Central memory CD4-positive, alpha-beta T cell (primary cell): ENCODE measurements around the gene RALGAPA2.
A peak's percentile ranks its signal among the peaks of the same experiment; 100 is the strongest.

Source experiments
- DNase-seq: peaks from one replicate; pipeline ENCODE4 v3.0.0; 2022

RALGAPA2 gene

GRCh38 chr20:20720158-20720557 lies 7.7 kb upstream of the RALGAPA2 start:
- DNase-seq = no peak

DNA sequence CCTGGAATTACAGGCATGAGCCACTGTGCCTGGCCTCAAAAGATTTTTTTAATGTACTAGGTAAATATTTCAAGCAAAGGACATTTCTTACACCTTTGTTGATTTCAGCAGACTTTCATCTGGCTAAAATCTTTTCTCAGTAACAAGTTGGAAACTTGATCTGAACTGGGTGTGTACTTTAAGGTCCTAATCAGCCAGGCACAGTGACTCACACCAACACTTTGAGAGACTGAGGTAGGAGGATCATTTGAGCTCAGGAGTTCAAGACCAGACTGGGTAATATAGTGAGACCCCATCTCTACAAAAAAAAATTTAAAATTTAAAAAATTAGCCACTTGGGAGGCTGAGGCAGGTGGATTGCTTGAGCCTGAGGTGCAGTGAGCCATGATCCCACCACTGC lies 7.0 kb upstream of the RALGAPA2 start:
- DNase-seq = no peak

GRCh38 chr20:20713244-20713765 lies 861 bp upstream of the RALGAPA2 start:
- no peak for DNase-seq

GRCh38 chr20:20712004-20712473 lies 405 bp downstream of the RALGAPA2 start:
- no peak for DNase-seq

GRCh38 chr20:20711413-20711812 lies 1.0 kb downstream of the RALGAPA2 start:
- DNase-seq = peak; percentile 14

GRCh38 chr20:20710443-20711315 lies 1.8 kb downstream of the RALGAPA2 start:
- peak; percentile 27 for DNase-seq

DNA sequence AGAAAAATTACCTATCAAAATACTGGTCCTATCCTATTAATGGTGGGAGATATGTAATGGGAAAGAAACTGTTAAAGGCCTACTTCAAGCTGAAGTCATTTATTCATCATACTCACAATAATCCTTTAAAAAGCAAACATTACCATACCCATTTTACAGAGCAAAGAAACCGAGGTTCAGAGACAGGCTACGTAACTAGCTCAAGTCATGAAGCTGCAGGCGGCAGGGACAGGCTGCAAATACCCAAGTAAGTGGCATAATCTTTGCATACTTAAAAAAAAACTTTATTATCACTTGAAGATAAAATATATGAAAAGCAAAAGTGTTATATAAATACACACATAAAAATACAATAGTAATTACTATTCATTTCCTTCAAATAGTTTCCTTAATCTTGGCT lies 2.6 kb downstream of the RALGAPA2 start:
- no peak for DNase-seq

- no peak for DNase-seq
Measured at GRCh38 chr20:20706285-20706684, 6.2 kb downstream of the RALGAPA2 start.

- DNase-seq = no peak
Measured at GRCh38 chr20:20702330-20703245, 9.9 kb downstream of the RALGAPA2 start.

GRCh38 chr20:20699917-20700316 lies 12.5 kb downstream of the RALGAPA2 start:
- no peak for DNase-seq

DNA sequence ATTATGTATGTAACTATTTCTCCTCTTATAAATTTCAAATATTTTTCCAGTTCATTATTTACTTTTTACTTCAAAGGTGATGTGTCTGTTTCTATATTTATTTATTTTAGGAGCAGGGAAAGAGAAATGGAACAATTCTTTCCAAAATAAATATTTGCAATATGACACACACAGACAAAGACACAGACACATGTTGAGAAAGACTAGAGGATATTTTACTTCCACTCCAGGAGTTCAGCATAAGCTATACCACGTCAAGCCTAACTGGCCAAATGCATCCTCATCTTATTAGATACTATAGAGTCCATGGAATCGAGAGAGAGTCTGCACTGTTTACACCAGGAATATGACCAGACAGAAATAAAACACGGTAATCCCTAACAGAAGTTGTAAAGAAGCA lies 13.3 kb downstream of the RALGAPA2 start:
- DNase-seq = no peak

DNA sequence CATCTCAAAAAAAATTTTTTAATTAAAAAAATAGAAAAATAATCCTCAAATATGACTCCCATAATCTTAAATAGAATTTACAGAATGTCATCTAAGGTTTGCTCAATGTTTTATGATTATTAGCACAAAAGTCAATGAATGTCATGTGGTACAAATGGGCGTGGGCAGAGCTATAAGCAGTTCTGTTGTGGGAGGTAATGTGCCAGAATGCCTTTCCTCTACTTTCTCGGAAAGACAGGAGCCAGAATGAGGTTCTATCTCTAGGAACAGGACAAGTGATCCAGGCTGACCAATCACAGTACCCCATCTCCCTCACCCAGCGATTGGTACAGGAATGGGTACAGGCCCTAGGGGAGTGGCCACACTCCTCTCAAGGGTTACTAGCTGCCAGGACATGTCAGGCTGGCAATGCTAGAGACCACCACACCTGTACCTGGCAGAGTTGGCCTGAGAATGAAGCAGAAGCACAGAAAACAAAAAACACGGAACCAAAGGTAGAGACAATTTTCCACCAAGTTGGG lies 15.1 kb downstream of the RALGAPA2 start:
- DNase-seq = no peak

DNA sequence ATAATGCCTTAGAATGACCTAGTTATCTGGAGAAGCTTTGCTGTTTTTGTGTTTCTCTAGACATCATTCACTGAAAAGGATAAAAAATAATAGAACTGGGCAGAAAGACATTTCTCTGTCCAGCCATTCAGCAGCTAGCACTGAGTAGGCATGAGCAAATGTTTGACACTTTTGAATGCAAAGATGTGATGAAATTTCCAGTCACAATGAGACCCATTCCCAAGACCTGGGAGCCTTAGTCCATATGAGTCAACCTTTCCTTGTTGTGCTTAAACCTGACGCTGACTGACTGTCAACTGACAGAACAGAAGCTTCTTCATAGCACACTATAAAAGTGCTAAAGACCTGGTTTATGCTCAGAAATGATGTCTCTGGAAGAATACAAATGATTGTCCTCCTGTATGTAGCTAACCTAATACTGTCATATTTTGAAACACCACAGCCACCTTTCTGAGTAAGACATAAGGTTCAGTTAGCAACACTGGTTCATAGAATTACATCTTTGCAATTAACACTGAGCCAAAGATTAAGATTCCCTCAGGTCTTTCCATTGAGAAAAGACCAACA lies 17.1 kb downstream of the RALGAPA2 start:
- DNase-seq = no peak

DNA sequence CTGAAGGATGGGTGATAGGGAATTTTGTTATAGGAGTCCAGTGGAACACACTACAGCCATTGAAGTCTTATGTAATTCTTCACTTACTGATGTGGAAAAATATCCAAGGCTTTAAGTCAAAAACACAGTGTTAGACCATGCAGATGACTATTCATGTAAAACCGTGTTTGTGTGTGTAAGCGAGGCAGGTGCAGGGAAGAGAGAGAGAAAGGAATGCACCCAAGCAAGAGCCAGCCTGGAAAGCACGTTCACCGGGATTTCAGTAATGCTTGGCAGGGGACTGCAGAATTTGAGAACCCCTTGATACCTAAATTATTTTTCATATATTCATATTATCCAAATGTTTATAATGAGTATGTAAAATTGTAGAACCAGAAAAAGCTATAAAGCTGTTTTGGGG lies 17.9 kb downstream of the RALGAPA2 start:
- DNase-seq = no peak

- no peak for DNase-seq
Measured at GRCh38 chr20:20692587-20692986, 19.9 kb downstream of the RALGAPA2 start.

DNA sequence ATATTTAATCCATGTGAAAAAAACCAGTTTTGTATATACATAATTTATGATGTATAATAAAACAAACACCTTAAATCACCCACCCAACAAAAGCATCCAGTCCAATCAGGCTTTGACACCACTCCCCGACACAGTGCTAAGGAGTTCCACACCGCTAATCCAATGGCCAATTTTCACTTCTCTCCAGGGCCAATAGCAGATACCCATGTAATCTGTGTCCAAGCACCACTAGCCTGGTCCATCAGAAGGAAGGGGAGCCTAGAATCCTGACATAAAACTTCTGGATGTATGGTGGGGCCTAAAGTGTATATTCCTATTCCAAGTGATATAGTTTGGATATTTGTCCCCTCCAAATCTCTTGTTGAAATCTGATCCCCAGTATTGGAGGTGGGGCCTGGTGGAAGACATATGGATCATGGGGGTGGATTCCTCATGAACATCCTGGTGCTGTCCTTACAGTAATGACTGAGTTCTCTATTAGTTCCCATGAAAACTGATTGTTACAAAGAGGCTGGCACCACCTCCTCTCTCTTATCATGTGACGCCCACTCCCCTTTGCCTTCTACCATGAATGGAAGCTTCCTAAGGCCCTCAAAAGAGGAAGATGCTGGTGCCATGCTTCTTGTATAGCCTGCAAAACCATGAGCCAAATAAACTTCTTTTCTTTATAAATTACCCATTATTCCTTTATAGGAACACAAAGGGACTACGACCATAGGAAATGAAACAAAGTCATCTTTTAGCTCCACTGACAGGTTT lies 20.8 kb downstream of the RALGAPA2 start:
- no peak for DNase-seq

- DNase-seq = no peak
Measured at GRCh38 chr20:20690676-20691476, 21.6 kb downstream of the RALGAPA2 start.

DNA sequence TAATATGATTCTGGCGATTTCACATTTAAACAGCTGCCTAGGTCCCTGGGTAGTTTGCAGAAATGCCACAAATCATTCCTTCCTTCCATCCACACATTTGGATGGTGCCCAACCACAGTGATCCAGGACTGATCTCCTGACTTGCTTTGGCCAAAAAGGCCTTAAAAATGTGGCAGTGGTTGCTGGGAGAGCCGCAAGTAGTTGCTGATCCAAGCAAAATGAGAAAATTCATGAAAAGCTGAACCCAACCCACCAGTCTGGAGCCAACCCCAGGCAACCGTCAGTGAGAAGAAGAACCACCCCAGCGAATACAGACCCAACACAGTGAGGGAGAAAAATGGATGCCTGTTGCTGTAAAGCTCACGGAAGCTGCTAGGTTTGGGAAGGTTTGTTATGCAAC lies 25.1 kb downstream of the RALGAPA2 start:
- no peak for DNase-seq

- no peak for DNase-seq
Measured at GRCh38 chr20:20685635-20686034, 26.8 kb downstream of the RALGAPA2 start.

- no peak for DNase-seq
Measured at GRCh38 chr20:20683481-20684321, 28.7 kb downstream of the RALGAPA2 start.
